Activated CD4-positive, alpha-beta T cell treated with anti-CD3 and anti-CD28 coated beads, Interleukin-2, amount 10 ng/mL, durations not matched to agents 7 days and 5 days (primary cell): Measurements from ENCODE around the gene MLLT6. TPM values are rescaled to one million over a fixed set of nuclear protein-coding genes. Genes with fewer than 3 reads are reported as not detected.

Experiments
- CTCF ChIA-PET: fragments of 350-600 bp; sonication (Branson Sonifier 250); formaldehyde crosslinking; loops from one replicate; lab custom pipeline; 2021; ENCODE audit warnings: antibody characterized with exemption; lab: Charles Lee
- POLR2A ChIA-PET: fragments of 350-600 bp; sonication (Branson Sonifier 250); formaldehyde crosslinking; loops from one replicate; lab custom pipeline; 2021; ENCODE audit warnings: antibody characterized with exemption; lab: Charles Lee
- DNase-seq: peaks from one replicate; pipeline ENCODE4 v3.0.0-alpha.2; 2020
- H3K27ac Mint-ChIP-seq: one replicate; pipeline ENCODE4 v1.8.0; 2021; ENCODE audit warnings: mild to moderate bottlenecking, moderate library complexity, mixed read lengths
- H3K27me3 Mint-ChIP-seq: one replicate; pipeline ENCODE4 v1.8.0; 2021; ENCODE audit warnings: mixed read lengths
- H3K36me3 Mint-ChIP-seq: one replicate; pipeline ENCODE4 v1.8.0; 2021; ENCODE audit warnings: low read depth, mixed read lengths
- H3K4me1 Mint-ChIP-seq: one replicate; pipeline ENCODE4 v1.8.0; 2021; ENCODE audit warnings: mixed read lengths
- H3K4me3 Mint-ChIP-seq: one replicate; pipeline ENCODE4 v1.8.0; 2021; ENCODE audit warnings: mild to moderate bottlenecking, moderate library complexity, mixed read lengths
- H3K9me3 Mint-ChIP-seq: one replicate; pipeline ENCODE4 v1.8.0; 2021; ENCODE audit warnings: mixed read lengths
- total RNA-seq, 2 experiments: library from RNA; stranded (reverse); gene quantifications; one replicate each; pipeline ENCODE4 v1.2.3, GENCODE V29; 2021

Gene MLLT6
- total RNA-seq, 2 experiments from 2014 or later: 251 to 264 TPM

GRCh38 chr17:38733982-38734973, 29.2 kb downstream of the MLLT6 start:
- Mint-ChIP-seq H3K4me1 (peaks cover 42% of the 10 kb centered on the region), H3K36me3 (peaks cover 17% of the 10 kb centered on the region), H3K4me3 (no peak overlapping the region), H3K27me3 (no peaks in the 10 kb centered on the region), H3K9me3 (no peaks in the 10 kb centered on the region), H3K27ac (peak overlapping the region; percentile 70)
- DNase-seq: peak; percentile 43
- CTCF ChIA-PET: interaction anchor here (0.7 to 4.8 kb wide), 14 partner anchors 10 to 176 kb away, joined by 3 to 57 read pairs (median 4); partner anchors contain the start of gene EPOP
- POLR2A ChIA-PET: no interaction called here

- no peak overlapping the region for H3K4me3 Mint-ChIP-seq
- ChIA-PET CTCF (interaction anchor here (0.7 to 4.8 kb wide), 17 partner anchors 8 to 417 kb away, joined by 3 to 57 read pairs (median 4); partner anchors contain the start of gene EPOP), POLR2A (no interaction called here)
- H3K27me3 Mint-ChIP-seq: no peaks in the 10 kb centered on the region
- peaks cover 38% of the 10 kb centered on the region for H3K4me1 Mint-ChIP-seq
- H3K9me3 Mint-ChIP-seq: no peaks in the 10 kb centered on the region
- H3K36me3 Mint-ChIP-seq: peaks cover 14% of the 10 kb centered on the region
- no peak overlapping the region for H3K27ac Mint-ChIP-seq
- DNase-seq: peak; percentile 78
These were observed 30.3 kb downstream of the MLLT6 start for GRCh38 chr17:38735161-38735997.

GRCh38 chr17:38738007-38738662, 33.1 kb downstream of the MLLT6 start:
- no peak overlapping the region for H3K27ac Mint-ChIP-seq
- no peak overlapping the region for H3K4me3 Mint-ChIP-seq
- no peaks in the 10 kb centered on the region for H3K27me3 Mint-ChIP-seq
- H3K9me3 Mint-ChIP-seq: no peaks in the 10 kb centered on the region
- CTCF ChIA-PET: interaction anchor here (0.6 to 4.8 kb wide), 3 partner anchors 8 to 62 kb away, joined by 4 to 57 read pairs (median 5); partner anchors contain the start of gene EPOP
- H3K36me3 Mint-ChIP-seq: peaks cover 4% of the 10 kb centered on the region
- peaks cover 24% of the 10 kb centered on the region for H3K4me1 Mint-ChIP-seq
- DNase-seq: no peak
- POLR2A ChIA-PET: no interaction called here

- DNase-seq: no peak
- CTCF ChIA-PET: interaction anchor here (1.1 kb wide), 1 partner anchor 8 kb away, joined by 4 read pairs; no protein-coding TSS in a partner anchor
- H3K27me3 Mint-ChIP-seq: no peaks in the 10 kb centered on the region
- no peak overlapping the region for H3K4me3 Mint-ChIP-seq
- H3K36me3 Mint-ChIP-seq: peaks cover 1% of the 10 kb centered on the region
- peaks cover 20% of the 10 kb centered on the region for H3K4me1 Mint-ChIP-seq
- H3K9me3 Mint-ChIP-seq: no peaks in the 10 kb centered on the region
- H3K27ac Mint-ChIP-seq: no peak overlapping the region
- POLR2A ChIA-PET: no interaction called here
These were observed 33.6 kb downstream of the MLLT6 start for GRCh38 chr17:38738686-38739085.

- no peak for DNase-seq
- Mint-ChIP-seq H3K4me3 (no peak overlapping the region), H3K27me3 (no peaks in the 10 kb centered on the region), H3K9me3 (no peaks in the 10 kb centered on the region), H3K4me1 (peaks cover 16% of the 10 kb centered on the region), H3K36me3 (no peaks in the 10 kb centered on the region), H3K27ac (no peak overlapping the region)
- POLR2A ChIA-PET: no interaction called here
- CTCF ChIA-PET: interaction anchor here (1.1 to 1.8 kb wide), 2 partner anchors 7 to 8 kb away, joined by 4 to 5 read pairs; no protein-coding TSS in a partner anchor
These were observed 34.2 kb downstream of the MLLT6 start for GRCh38 chr17:38739305-38739704.

- Mint-ChIP-seq H3K36me3 (no peaks in the 10 kb centered on the region), H3K27me3 (peaks cover 4% of the 10 kb centered on the region), H3K9me3 (no peaks in the 10 kb centered on the region), H3K4me1 (peaks cover 14% of the 10 kb centered on the region), H3K27ac (no peak overlapping the region), H3K4me3 (no peak overlapping the region)
- CTCF ChIA-PET: interaction anchor here (1.8 kb wide), 1 partner anchor 8 kb away, joined by 5 read pairs; no protein-coding TSS in a partner anchor
- POLR2A ChIA-PET: no interaction called here
- no peak for DNase-seq
These were observed 35.0 kb downstream of the MLLT6 start for GRCh38 chr17:38740044-38740443.

- H3K36me3 Mint-ChIP-seq: no peaks in the 10 kb centered on the region
- no peak overlapping the region for H3K27ac Mint-ChIP-seq
- POLR2A ChIA-PET: no interaction called here
- CTCF ChIA-PET: interaction anchor here (1.8 kb wide), 1 partner anchor 9 kb away, joined by 5 read pairs; no protein-coding TSS in a partner anchor
- no peaks in the 10 kb centered on the region for H3K9me3 Mint-ChIP-seq
- peaks cover 11% of the 10 kb centered on the region for H3K27me3 Mint-ChIP-seq
- no peak overlapping the region for H3K4me3 Mint-ChIP-seq
- peaks cover 14% of the 10 kb centered on the region for H3K4me1 Mint-ChIP-seq
- no peak for DNase-seq
These were observed 35.7 kb downstream of the MLLT6 start for GRCh38 chr17:38740806-38741205.

- Mint-ChIP-seq H3K4me1 (peaks cover 20% of the 10 kb centered on the region), H3K4me3 (no peak overlapping the region), H3K36me3 (no peaks in the 10 kb centered on the region), H3K9me3 (no peaks in the 10 kb centered on the region), H3K27ac (no peak overlapping the region), H3K27me3 (peaks cover 18% of the 10 kb centered on the region)
- no peak for DNase-seq
- ChIA-PET CTCF (interaction anchor here (1.8 kb wide), 1 partner anchor 183 kb away, joined by 4 read pairs; no protein-coding TSS in a partner anchor), POLR2A (no interaction called here)
These were observed 36.4 kb downstream of the MLLT6 start for GRCh38 chr17:38741461-38741860.

- no peaks in the 10 kb centered on the region for H3K36me3 Mint-ChIP-seq
- H3K27ac Mint-ChIP-seq: no peak overlapping the region
- ChIA-PET CTCF (interaction anchor here (1.8 kb wide), 1 partner anchor 184 kb away, joined by 4 read pairs; no protein-coding TSS in a partner anchor), POLR2A (no interaction called here)
- peaks cover 25% of the 10 kb centered on the region for H3K4me1 Mint-ChIP-seq
- no peaks in the 10 kb centered on the region for H3K9me3 Mint-ChIP-seq
- H3K4me3 Mint-ChIP-seq: no peak overlapping the region
- DNase-seq: no peak
- H3K27me3 Mint-ChIP-seq: peaks cover 23% of the 10 kb centered on the region
These were observed 36.9 kb downstream of the MLLT6 start for GRCh38 chr17:38741921-38742410.

GRCh38 chr17:38742411-38743308, 37.6 kb downstream of the MLLT6 start:
- H3K36me3 Mint-ChIP-seq: no peaks in the 10 kb centered on the region
- no peak overlapping the region for H3K4me3 Mint-ChIP-seq
- POLR2A ChIA-PET: no interaction called here
- no peaks in the 10 kb centered on the region for H3K9me3 Mint-ChIP-seq
- H3K27ac Mint-ChIP-seq: no peak overlapping the region
- CTCF ChIA-PET: interaction anchor here (0.9 to 1.8 kb wide), 3 partner anchors 8 to 185 kb away, joined by 3 to 5 read pairs (median 4); partner anchors contain the start of gene CISD3
- peaks cover 25% of the 10 kb centered on the region for H3K4me1 Mint-ChIP-seq
- peaks cover 24% of the 10 kb centered on the region for H3K27me3 Mint-ChIP-seq
- no peak for DNase-seq

GRCh38 chr17:38743556-38744171, 38.6 kb downstream of the MLLT6 start:
- CTCF ChIA-PET: interaction anchor here (0.6 to 1.8 kb wide), 2 partner anchors 9 to 504 kb away, joined by 3 to 5 read pairs; no protein-coding TSS in a partner anchor
- no peaks in the 10 kb centered on the region for H3K9me3 Mint-ChIP-seq
- H3K36me3 Mint-ChIP-seq: no peaks in the 10 kb centered on the region
- no peak overlapping the region for H3K4me3 Mint-ChIP-seq
- no peak overlapping the region for H3K27ac Mint-ChIP-seq
- DNase-seq: no peak
- POLR2A ChIA-PET: no interaction called here
- peaks cover 27% of the 10 kb centered on the region for H3K4me1 Mint-ChIP-seq
- peaks cover 30% of the 10 kb centered on the region for H3K27me3 Mint-ChIP-seq
